WTC11 (cell line): ENCODE data around the gene KIAA0753. TPM values are rescaled to one million over a fixed set of nuclear protein-coding genes. Genes with fewer than 3 reads are reported as not detected.

Source experiments
- ATAC-seq: fragments of 200-7000 bp; cut with Tn5 transposase; 2 replicates; pipeline ENCODE4 v1.10.0; 2021; ENCODE audit warnings: mild to moderate bottlenecking, moderate library complexity
- CTCF ChIA-PET: fragments of 300-600 bp; sonication (Branson Sonifier 250); formaldehyde crosslinking; loops from one replicate; lab custom pipeline; 2021; ENCODE audit warnings: antibody characterized with exemption; lab: Charles Lee
- POLR2A ChIA-PET: fragments of 350-600 bp; sonication (Branson Sonifier 250); formaldehyde crosslinking; loops from one replicate; lab custom pipeline; 2021; ENCODE audit warnings: antibody characterized with exemption; lab: Charles Lee
- DNase-seq: peaks from one replicate; pipeline ENCODE4 v3.0.0; 2021; ENCODE audit warnings: low spot score
- H3K27ac Mint-ChIP-seq: 2 replicates; pipeline ENCODE4 v1.8.0; 2021; ENCODE audit warnings: mixed read lengths
- H3K27me3 Mint-ChIP-seq: 2 replicates; pipeline ENCODE4 v1.8.0; 2021; ENCODE audit warnings: low read depth, mild to moderate bottlenecking, moderate library complexity, mixed read lengths
- H3K36me3 Mint-ChIP-seq: 2 replicates; pipeline ENCODE4 v1.8.0; 2021; ENCODE audit warnings: mixed read lengths
- H3K4me1 Mint-ChIP-seq: 2 replicates; pipeline ENCODE4 v1.8.0; 2022; ENCODE audit warnings: mixed read lengths
- H3K4me3 Mint-ChIP-seq: 2 replicates; pipeline ENCODE4 v1.8.0; 2021; ENCODE audit warnings: mild to moderate bottlenecking, moderate library complexity, mixed read lengths
- H3K9me3 Mint-ChIP-seq: 2 replicates; pipeline ENCODE4 v1.8.0; 2021; ENCODE audit warnings: mixed read lengths
- ATF1 ChIP-seq: sonication (generic); formaldehyde crosslinking; IDR thresholded peaks from 2 replicates; pipeline ENCODE4 v1.8.1; 2023; ENCODE audit warnings: mild to moderate bottlenecking, moderate library complexity, missing genetic modification reagents
- CREM ChIP-seq: sonication (generic); formaldehyde crosslinking; IDR thresholded peaks from 2 replicates; pipeline ENCODE4 v1.8.1; 2022; ENCODE audit warnings: mild to moderate bottlenecking, missing genetic modification reagents, moderate library complexity
- E2F5 ChIP-seq: sonication (generic); formaldehyde crosslinking; IDR thresholded peaks from 2 replicates; pipeline ENCODE4 v1.8.1; 2022; ENCODE audit warnings: mild to moderate bottlenecking, moderate library complexity, missing genetic modification reagents
- EMX1 ChIP-seq: fragments of 250-450 bp; sonication (Bioruptor Pico); IDR thresholded peaks from 2 replicates; pipeline ENCODE4 v1.8.0; 2021; ENCODE audit warnings: mild to moderate bottlenecking
- ESRRA ChIP-seq: sonication (generic); formaldehyde crosslinking; IDR thresholded peaks from 2 replicates; pipeline ENCODE4 v1.8.1; 2022; ENCODE audit warnings: mild to moderate bottlenecking, missing genetic modification reagents, borderline replicate concordance
- GABPB1 ChIP-seq: sonication (generic); formaldehyde crosslinking; IDR thresholded peaks from 2 replicates; pipeline ENCODE4 v1.8.1; 2023; ENCODE audit warnings: mild to moderate bottlenecking, missing genetic modification reagents
- GTF2I ChIP-seq: fragments of 250-450 bp; sonication (Bioruptor Pico); conservative IDR thresholded peaks from 2 replicates; pipeline ENCODE4 v1.4.0; 2021; ENCODE audit warnings: mild to moderate bottlenecking
- JAZF1 ChIP-seq: fragments of 250-450 bp; sonication (Bioruptor Pico); IDR thresholded peaks from 2 replicates; pipeline ENCODE4 v1.9.0; 2021; ENCODE audit warnings: moderate library complexity, mild to moderate bottlenecking, inconsistent platforms
- KAT7 ChIP-seq: sonication (generic); formaldehyde crosslinking; IDR thresholded peaks from 2 replicates; pipeline ENCODE4 v1.8.1; 2023; ENCODE audit warnings: missing genetic modification reagents, mild to moderate bottlenecking, borderline replicate concordance
- MAX ChIP-seq: sonication (generic); formaldehyde crosslinking; IDR thresholded peaks from 2 replicates; pipeline ENCODE4 v1.8.0; 2022; ENCODE audit warnings: mild to moderate bottlenecking, missing genetic modification reagents
- NFE2L1 ChIP-seq: sonication (generic); formaldehyde crosslinking; IDR thresholded peaks from 2 replicates; pipeline ENCODE4 v1.8.1; 2023; ENCODE audit warnings: missing genetic modification reagents
- SOX15 ChIP-seq: fragments of 250-450 bp; sonication (Bioruptor Pico); IDR thresholded peaks from 2 replicates; pipeline ENCODE4 v1.9.0; 2021; ENCODE audit warnings: mild to moderate bottlenecking
- TCF7 ChIP-seq: sonication (generic); formaldehyde crosslinking; IDR thresholded peaks from 2 replicates; pipeline ENCODE4 v1.8.0; 2022; ENCODE audit warnings: mild to moderate bottlenecking, low read depth, missing genetic modification reagents, moderate library complexity
- ZNF121 ChIP-seq: sonication (generic); formaldehyde crosslinking; IDR thresholded peaks from 2 replicates; pipeline ENCODE4 v1.8.0; 2023; ENCODE audit warnings: missing genetic modification reagents
- ZNF263 ChIP-seq: sonication (generic); formaldehyde crosslinking; IDR thresholded peaks from 2 replicates; pipeline ENCODE4 v1.8.1; 2022; ENCODE audit warnings: low read depth, mild to moderate bottlenecking, moderate library complexity, missing genetic modification reagents
- total RNA-seq: library from RNA; stranded (reverse); gene quantifications from 3 replicates; pipeline ENCODE4 v1.2.3, GENCODE V29; 2021
- TF ChIP-seq, protein P1 (sequence below): fragments of 250-450 bp; sonication (Bioruptor Pico); conservative IDR thresholded peaks from 2 replicates; pipeline ENCODE4 v1.9.0; 2021; ENCODE audit warnings: mild to moderate bottlenecking
- TF ChIP-seq, protein P2 (sequence below): sonication (generic); formaldehyde crosslinking; IDR thresholded peaks from 2 replicates; pipeline ENCODE4 v1.8.0; 2022; ENCODE audit warnings: mild to moderate bottlenecking, missing genetic modification reagents
- TF ChIP-seq, protein P3 (sequence below): fragments of 250-450 bp; sonication (Bioruptor Pico); IDR thresholded peaks from 2 replicates; pipeline ENCODE4 v2.1.2; 2022; ENCODE audit warnings: mild to moderate bottlenecking, moderate library complexity
- TF ChIP-seq, protein P4 (sequence below): sonication (generic); formaldehyde crosslinking; IDR thresholded peaks from 2 replicates; pipeline ENCODE4 v1.8.1; 2023; ENCODE audit warnings: mild to moderate bottlenecking, missing genetic modification reagents
- TF ChIP-seq, protein P5 (sequence below): sonication (generic); formaldehyde crosslinking; IDR thresholded peaks from 2 replicates; pipeline ENCODE4 v1.8.1; 2022; ENCODE audit warnings: missing genetic modification reagents, borderline replicate concordance

The KIAA0753 gene
- total RNA-seq, 1 experiment from 2014 or later, result 22.8 TPM

GRCh38 chr17:6580625-6581024 lies 59.9 kb downstream of the KIAA0753 start:
- ATAC-seq (no peak), DNase-seq (no peak)
- peaks cover 25% of the 10 kb centered on the region for H3K9me3 Mint-ChIP-seq
- H3K27me3 Mint-ChIP-seq, result no peaks in the 10 kb centered on the region
- ChIA-PET POLR2A (interaction anchor here (0.6 kb wide), 1 partner anchor 52 kb away, joined by 5 read pairs; no protein-coding TSS in a partner anchor), CTCF (interaction anchor here (0.7 kb wide), 1 partner anchor 126 kb away, joined by 4 read pairs; no protein-coding TSS in a partner anchor)
- H3K4me1 Mint-ChIP-seq, result peaks cover 18% of the 10 kb centered on the region
- TF ChIP-seq SOX15 (CRISPR knock-in tag) (no peak), NFE2L1 (no peak), E2F5 (CRISPR knock-in tag) (no peak), ESRRA (CRISPR knock-in tag) (no peak), JAZF1 (CRISPR knock-in tag) (no peak), KAT7 (CRISPR knock-in tag) (no peak), EMX1 (CRISPR knock-in tag) (no peak), GABPB1 (CRISPR knock-in tag) (no peak), GTF2I (CRISPR knock-in tag) (no peak), ZNF121 (CRISPR knock-in tag) (no peak), ATF1 (CRISPR knock-in tag) (no peak), TCF7 (no peak), MAX (no peak), ZNF263 (CRISPR knock-in tag) (no peak), CREM (CRISPR knock-in tag) (no peak)
- TF ChIP-seq, protein P1, sequence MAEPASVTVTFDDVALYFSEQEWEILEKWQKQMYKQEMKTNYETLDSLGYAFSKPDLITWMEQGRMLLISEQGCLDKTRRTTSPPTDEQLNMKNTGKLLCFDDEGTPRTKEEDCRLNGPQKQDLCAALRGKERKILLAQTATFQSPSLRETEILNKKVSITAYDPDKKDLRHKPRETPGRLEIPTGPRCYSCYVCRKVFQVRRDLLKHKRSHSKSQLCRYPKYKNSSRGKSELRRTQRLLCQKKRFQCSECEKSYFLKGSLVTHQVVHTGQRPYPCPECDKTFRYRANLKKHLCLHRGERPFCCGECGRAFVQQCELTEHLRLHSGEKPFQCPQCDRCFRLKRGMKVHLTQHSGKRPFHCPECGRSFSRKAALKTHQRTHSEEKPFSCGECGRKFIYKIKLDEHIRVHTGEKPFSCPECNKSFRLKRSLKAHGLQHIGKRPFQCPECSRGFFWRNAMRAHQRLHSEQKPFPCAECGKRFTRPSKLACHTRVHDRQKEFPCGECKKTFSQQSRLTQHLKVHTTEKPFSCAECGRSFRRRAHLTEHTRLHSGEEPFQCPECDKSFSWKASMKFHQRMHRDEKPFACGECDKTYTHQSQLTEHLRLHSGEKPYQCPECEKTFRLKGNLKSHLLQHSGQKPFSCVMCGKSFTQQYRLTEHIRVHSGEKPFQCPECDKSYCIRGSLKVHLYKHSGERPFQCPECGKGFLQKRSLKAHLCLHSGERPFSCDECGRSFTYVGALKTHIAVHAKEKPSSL (CRISPR knock-in tag), result no peak
- TF ChIP-seq, protein P2, sequence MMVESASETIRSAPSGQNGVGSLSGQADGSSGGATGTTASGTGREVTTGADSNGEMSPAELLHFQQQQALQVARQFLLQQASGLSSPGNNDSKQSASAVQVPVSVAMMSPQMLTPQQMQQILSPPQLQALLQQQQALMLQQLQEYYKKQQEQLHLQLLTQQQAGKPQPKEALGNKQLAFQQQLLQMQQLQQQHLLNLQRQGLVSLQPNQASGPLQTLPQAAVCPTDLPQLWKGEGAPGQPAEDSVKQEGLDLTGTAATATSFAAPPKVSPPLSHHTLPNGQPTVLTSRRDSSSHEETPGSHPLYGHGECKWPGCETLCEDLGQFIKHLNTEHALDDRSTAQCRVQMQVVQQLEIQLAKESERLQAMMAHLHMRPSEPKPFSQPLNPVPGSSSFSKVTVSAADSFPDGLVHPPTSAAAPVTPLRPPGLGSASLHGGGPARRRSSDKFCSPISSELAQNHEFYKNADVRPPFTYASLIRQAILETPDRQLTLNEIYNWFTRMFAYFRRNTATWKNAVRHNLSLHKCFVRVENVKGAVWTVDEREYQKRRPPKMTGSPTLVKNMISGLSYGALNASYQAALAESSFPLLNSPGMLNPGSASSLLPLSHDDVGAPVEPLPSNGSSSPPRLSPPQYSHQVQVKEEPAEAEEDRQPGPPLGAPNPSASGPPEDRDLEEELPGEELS (CRISPR knock-in tag), result no peak
- TF ChIP-seq, protein P3, sequence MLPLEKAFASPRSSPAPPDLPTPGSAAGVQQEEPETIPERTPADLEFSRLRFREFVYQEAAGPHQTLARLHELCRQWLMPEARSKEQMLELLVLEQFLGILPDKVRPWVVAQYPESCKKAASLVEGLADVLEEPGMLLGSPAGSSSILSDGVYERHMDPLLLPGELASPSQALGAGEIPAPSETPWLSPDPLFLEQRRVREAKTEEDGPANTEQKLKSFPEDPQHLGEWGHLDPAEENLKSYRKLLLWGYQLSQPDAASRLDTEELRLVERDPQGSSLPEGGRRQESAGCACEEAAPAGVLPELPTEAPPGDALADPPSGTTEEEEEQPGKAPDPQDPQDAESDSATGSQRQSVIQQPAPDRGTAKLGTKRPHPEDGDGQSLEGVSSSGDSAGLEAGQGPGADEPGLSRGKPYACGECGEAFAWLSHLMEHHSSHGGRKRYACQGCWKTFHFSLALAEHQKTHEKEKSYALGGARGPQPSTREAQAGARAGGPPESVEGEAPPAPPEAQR (CRISPR knock-in tag), result no peak
- TF ChIP-seq, protein P4, sequence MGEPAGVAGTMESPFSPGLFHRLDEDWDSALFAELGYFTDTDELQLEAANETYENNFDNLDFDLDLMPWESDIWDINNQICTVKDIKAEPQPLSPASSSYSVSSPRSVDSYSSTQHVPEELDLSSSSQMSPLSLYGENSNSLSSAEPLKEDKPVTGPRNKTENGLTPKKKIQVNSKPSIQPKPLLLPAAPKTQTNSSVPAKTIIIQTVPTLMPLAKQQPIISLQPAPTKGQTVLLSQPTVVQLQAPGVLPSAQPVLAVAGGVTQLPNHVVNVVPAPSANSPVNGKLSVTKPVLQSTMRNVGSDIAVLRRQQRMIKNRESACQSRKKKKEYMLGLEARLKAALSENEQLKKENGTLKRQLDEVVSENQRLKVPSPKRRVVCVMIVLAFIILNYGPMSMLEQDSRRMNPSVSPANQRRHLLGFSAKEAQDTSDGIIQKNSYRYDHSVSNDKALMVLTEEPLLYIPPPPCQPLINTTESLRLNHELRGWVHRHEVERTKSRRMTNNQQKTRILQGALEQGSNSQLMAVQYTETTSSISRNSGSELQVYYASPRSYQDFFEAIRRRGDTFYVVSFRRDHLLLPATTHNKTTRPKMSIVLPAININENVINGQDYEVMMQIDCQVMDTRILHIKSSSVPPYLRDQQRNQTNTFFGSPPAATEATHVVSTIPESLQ (CRISPR knock-in tag), result no peak
- TF ChIP-seq, protein P5, sequence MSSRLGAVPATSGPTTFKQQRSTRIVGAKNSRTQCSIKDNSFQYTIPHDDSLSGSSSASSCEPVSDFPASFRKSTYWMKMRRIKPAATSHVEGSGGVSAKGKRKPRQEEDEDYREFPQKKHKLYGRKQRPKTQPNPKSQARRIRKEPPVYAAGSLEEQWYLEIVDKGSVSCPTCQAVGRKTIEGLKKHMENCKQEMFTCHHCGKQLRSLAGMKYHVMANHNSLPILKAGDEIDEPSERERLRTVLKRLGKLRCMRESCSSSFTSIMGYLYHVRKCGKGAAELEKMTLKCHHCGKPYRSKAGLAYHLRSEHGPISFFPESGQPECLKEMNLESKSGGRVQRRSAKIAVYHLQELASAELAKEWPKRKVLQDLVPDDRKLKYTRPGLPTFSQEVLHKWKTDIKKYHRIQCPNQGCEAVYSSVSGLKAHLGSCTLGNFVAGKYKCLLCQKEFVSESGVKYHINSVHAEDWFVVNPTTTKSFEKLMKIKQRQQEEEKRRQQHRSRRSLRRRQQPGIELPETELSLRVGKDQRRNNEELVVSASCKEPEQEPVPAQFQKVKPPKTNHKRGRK (CRISPR knock-in tag), result no peak
- H3K27ac Mint-ChIP-seq, result no peak overlapping the region
- no peak overlapping the region for H3K4me3 Mint-ChIP-seq
- H3K36me3 Mint-ChIP-seq, result peaks cover 53% of the 10 kb centered on the region
